NCI-H748 treated with DMSO at 0.1 percent for 48 hours (cell line): ENCODE measurements around the gene VAPB.
"Not testable (repeated sequence)": the region's sequence is repeated elsewhere in the genome, so short reads cannot be mapped to it uniquely, and the experiment has no call there.

Experiments
- DNase-seq: peaks from one replicate; lab custom pipeline; 2025; lab: John Stamatoyannopoulos, UW

VAPB gene, protein sequence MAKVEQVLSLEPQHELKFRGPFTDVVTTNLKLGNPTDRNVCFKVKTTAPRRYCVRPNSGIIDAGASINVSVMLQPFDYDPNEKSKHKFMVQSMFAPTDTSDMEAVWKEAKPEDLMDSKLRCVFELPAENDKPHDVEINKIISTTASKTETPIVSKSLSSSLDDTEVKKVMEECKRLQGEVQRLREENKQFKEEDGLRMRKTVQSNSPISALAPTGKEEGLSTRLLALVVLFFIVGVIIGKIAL

DNA sequence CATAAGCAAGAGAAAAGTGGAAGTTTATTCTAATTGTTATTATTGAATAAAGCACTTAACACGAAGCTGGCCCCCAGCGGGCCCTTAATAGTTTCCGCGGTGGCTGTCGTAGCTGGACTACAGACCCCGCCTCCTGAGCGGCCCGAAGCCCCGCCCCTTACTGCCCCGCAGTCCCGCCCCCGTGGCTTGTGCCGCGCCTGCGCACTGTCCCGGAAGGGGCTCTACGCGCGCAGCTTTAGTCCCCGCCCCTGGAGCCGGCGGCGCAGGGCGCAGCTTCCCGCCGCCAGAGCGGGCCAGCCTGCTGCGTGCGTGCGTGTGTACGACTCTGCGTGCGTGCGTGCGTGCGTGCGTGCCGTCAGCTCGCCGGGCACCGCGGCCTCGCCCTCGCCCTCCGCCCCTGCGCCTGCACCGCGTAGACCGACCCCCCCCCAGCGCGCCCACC, at the start of gene VAPB:
TSS of gene VAPB (plus strand) at position 348 of the 442 bp plus-strand sequence. CDS start 231 bp downstream, outside the sequence.
- DNase-seq: peak; percentile 79

GRCh38 chr20:58339741-58340140, 49.3 kb upstream of the VAPB start:
- no peak for DNase-seq

DNA sequence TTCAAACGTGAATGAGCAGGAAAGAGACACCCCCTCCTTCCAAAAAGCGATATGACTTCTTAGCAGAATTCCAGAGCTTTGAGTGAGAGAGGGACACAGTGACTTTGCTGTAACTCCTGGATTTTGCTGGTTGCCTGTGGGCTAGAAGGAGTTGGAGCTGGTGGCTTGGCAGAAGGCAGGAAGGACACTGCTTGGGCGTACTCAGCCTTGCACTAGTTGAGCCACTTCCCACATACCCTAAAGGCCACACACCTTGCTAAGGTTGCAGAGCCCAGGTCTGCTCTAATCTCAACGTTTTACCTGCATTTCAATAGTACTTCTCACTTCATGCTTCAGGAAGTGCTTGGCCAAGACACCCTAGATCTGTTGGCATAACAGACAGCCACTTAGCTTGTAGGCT, 48.9 kb upstream of the VAPB start:
- no peak for DNase-seq

DNA sequence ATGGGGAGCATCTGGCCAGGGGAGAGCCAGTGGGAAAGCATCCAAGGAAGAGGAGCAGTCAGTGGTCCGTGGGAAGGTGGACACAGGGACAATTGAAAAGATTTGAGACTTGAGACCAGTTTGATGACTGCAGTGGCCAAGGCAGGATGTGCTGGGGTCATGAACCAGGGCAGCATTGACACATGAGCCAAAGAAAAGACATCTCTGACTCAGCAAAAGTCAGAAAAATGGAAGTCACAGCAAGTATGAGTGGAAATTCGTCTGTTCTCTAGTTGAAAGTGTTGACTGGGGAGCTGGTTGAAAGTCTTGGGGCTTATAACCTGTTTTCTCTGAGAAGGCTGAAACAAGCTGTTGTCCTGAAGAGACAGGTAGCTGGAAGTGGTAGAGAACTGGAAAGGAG, 48.2 kb upstream of the VAPB start:
- no peak for DNase-seq

DNA sequence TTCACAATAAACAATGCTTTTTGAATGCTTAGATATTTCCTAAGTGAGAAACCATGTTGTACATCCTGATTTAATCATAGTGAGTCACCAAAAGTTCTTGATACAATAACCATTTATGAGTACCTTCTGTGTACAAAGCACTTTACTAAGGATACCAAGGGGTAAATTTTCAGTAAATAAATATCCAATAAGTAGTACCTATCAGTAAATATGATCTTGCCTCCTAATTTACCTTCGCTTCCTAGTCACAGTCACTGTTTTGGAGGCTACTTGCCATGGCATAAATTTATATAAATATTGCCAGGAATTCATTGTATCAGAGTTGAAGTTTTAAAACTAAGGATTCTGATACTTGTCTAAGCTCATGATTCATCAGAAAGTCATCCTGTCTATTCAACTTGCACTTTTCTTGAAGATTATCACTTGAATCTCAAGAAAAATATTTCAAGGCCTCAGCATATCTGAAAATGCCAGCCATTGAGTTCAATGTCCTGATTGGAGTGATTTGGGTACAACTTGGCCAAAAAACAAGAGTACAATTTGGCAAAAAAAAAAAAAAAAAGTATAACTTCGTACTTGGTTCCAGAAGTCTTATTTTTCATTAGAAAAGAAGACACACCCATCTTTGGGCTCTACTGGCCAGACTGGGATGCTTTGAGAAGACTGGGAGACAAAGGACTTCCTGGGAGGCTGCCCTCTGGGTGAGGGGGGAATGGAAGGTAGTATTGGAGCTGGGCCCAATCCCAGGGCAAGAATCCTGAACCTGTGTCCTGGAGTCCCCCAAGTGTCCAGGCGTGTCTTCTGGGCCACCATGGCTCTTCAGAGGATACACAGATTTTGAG, 46.7 kb upstream of the VAPB start:
- no peak for DNase-seq

GRCh38 chr20:58344741-58345140, 44.3 kb upstream of the VAPB start:
- no peak for DNase-seq

GRCh38 chr20:58349570-58349969, 39.5 kb upstream of the VAPB start:
- DNase-seq: no peak

DNA sequence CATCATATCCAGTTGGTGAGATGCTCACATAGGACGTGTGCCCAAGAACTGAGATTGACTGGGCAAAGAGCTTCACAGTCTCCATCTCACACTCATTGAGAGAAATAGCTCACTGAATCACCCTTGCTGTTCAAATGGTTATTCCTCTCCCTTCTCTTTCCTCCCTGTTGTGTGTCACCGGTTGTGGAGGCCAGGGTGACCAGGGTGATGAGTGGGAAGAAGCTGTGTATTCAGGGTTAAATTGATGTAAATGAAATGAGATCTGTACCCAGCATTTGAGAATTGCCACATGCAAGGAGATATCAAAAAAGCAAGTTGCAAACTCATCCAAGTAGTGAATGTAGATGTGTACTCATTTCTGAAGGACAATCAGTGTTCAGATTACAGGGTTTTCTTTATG, 36.6 kb upstream of the VAPB start:
- DNase-seq: no peak

DNA sequence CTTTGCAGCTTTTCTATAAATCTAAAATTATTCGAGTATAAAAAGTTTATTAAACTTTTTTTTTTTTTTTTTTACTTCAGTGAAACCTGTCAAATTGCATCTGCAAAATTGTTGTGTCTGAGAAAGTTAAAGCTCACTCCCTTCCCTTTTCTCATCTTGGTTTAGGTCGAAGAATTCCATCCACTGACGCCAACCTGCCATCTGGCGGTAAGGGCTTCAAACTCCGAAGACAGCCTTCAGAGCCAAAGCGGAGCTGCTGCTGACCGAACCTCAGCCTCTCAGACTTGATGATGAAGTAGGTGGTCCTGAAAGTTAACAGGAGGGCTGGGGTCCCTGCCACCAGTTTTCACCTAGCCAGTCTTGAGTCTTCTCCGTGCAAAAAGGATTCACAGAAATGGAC, 29.6 kb upstream of the VAPB start:
- no peak for DNase-seq

DNA sequence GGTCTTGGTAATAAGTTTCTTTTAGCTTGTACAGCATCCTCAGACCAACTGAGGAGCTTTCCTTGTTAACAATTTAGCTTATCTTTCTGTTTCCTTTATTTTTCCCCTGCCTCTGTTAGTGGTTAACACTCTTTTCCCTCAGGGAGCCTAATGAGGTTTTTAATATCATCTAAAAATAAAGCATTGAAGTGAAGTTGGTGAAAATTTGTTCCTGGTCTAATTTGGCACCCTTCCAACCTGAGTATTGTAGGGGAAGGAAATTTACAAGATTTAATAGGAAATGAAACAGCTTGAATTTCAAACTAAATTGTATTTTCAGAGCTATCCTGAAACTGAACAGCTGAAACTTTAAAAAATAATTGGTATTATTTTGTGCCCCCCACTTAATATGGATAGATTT, 28.1 kb upstream of the VAPB start:
- no peak for DNase-seq

GRCh38 chr20:58361481-58362205, 27.4 kb upstream of the VAPB start:
- no peak for DNase-seq

- no peak for DNase-seq
These were observed 26.9 kb upstream of the VAPB start for GRCh38 chr20:58362206-58362516.

DNA sequence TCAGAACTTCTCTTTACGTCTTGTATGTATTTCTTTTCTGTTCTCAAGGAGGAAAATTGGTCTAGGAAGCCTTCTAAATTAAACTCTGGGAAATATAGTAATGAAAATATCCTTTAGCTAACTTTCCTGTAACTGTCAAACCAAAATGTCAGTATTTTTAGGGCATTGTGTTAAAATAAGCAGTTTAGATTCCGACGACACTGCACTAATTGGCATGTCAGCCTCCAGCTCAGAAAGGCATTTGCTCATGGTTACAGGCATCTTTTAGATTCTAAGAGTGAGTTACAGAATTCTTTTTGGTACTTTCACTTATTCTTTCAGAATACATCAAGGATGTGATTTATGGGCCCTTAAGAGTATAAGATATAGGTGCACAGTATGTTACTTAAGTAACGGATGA, 26.1 kb upstream of the VAPB start:
- no peak for DNase-seq

GRCh38 chr20:58366866-58367265, 22.2 kb upstream of the VAPB start:
- no peak for DNase-seq

DNA sequence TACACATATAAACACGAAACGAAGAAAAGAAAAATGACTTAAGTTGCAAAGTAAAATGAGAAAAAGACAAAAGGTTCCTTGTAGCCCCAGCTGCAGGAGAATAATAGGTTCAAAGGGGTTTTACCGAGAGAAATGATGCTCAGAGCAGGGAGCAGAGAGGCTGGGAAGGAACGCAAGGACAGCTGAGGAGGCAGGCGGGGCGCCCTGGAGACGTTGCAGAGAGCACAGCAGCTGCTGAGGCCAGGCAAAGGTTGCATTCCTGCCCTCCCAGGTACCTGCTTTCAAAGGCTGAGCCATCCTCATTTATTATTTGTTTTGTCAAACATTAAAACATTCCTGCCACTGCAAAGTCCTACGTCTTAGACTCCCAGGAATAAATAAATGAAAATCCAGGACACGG, 16.2 kb upstream of the VAPB start:
- no peak for DNase-seq

DNA sequence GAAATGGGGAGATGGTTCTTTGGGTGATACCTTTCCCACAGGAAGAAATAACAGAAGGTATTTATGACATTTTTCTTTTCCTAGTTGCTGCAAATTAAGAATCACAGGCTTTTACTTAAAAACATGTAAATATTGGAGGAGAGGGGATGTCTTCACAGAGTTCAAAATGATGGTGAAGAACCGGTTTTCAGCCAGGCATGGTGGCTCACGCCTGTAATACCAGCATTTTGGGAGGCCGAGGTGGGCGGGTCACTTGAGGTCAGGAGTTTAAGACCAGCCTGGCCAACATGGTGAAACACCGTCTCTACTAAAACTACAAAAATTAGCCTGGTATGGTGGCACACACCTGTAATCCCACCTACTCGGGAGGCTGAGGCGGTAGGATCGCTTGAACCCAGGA, 15.7 kb upstream of the VAPB start:
- not testable (repeated sequence) for DNase-seq

DNA sequence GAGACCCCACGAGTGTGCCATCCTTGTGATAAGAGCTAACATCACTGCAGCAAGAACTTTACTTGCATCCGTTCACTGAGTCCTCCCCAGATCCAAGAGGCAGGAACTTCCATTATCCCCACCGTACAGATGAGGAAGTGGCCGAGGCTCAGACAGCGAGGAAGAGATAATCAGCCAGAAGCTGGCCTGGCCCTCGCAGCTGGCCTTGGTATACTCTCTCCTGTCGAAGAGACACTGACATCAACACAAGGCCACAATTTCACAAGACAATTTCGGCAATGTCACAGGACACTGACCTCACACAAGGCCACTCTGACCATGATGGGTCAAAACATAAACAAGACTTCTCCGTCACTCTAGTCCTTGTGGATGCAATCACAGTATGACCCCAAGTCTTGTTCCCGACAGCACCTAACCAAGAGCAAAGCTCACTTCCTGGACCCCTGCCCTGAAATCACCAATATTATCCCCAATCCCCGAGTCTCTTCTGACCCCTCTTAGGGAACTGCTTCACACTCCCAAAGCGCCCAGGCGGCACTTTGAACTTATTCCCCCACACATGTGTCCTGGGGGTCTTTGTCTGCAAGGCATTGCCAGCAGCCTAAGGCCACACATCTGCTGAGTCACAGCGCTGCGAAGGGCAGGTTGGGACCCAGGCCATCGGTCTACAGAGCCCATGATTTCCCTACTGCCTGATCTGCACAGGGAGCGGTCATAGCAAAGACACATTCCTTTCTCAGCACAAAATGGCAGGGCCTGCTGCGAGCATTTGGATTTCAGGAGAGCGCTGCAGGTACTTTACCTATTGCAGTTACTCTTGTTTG, 14.8 kb upstream of the VAPB start:
- no peak for DNase-seq

GRCh38 chr20:58374906-58375758, 13.9 kb upstream of the VAPB start:
- no peak for DNase-seq

DNA sequence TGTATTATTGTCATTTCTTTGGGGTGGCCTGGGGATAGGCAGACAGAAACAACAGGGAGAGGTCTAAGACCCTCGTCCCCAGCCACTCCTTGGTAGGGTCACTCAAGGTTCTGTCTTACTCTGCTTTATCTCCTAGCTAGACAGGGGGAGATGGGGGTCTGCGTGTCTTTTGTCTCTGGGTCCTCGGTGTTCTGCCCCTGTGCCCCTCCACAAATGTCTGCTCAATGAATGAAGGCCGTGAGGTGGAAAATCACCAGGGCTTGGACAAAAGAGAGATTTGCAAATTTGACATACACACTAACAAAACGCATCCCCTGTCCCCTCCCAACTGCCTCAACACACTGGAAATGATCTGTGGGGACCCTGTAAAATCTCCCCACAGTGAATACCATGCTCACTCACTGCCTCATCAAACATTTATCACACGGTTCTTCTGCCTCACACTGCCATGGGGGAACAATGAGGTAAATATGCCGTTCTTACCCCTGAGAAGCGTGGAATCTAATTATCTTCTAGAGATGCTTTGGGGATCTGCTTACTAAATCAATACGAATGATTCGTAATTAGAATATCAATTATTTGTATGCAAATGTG, 13.2 kb upstream of the VAPB start:
- DNase-seq: no peak

DNA sequence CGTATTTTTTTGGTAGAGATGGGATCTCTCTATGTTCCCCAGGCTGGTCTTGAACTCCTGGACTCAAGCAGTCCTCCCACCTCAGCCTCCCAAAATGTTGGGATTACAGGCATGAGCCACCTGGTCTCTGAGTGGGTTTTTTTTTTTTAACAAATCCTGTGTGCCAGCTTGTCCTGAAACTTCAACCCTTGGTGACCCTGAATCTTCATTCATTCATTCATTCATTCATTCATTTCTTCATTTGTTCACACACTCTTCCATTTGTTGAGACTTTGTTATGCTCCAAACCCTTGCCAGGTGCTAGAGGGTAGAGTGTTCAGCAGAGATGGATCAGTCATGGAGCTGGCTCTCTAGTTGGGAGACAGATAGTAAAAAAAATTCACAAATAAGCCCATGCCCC, 12.0 kb upstream of the VAPB start:
- no peak for DNase-seq
